ENCODE results near the gene AUTS2.

DNA sequence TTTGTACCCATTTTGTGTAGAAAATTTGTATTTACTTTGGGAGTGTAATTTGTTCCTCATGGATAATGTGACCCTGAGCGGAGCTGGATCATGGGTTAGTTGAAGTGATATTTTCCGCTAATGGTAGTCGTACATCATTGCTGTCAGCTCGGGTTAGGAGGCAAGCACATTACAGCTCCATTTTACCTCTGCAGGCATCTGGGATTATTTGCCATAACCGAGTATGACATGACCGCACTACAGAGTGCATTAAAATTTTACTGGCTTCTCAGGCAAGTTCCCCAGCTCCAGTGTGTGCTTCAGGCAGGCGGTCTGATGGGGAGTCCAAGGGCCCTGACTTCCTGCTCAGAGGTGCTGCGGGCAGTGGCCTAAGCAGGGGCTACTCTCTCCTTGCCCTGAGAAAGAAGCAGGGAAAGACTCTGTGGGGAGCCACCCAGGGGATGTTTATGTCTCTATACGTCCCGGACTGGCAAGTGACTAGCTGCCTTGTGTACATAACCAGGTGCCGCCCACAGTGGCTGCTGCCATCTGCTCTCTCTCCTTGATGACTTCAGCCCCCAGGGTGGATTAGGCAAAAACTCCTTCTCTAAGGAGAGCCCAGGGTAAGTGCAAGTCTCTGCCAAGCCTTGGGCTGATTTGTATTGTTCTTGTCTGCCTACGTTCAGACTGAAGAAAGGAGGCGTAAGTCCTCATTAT lies 848.3 kb downstream of the AUTS2 start:
- TF ChIP-seq, protein P1, sequence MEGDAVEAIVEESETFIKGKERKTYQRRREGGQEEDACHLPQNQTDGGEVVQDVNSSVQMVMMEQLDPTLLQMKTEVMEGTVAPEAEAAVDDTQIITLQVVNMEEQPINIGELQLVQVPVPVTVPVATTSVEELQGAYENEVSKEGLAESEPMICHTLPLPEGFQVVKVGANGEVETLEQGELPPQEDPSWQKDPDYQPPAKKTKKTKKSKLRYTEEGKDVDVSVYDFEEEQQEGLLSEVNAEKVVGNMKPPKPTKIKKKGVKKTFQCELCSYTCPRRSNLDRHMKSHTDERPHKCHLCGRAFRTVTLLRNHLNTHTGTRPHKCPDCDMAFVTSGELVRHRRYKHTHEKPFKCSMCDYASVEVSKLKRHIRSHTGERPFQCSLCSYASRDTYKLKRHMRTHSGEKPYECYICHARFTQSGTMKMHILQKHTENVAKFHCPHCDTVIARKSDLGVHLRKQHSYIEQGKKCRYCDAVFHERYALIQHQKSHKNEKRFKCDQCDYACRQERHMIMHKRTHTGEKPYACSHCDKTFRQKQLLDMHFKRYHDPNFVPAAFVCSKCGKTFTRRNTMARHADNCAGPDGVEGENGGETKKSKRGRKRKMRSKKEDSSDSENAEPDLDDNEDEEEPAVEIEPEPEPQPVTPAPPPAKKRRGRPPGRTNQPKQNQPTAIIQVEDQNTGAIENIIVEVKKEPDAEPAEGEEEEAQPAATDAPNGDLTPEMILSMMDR (IDR thresholded peaks at IDR 0.05) = no peak
- TF ChIP-seq POLR2AphosphoS5 (IDR thresholded peaks at IDR 0.05; ENCODE audit: low read depth, low read length) = no peak
- TF ChIP-seq TCF7L2 (IDR thresholded peaks at IDR 0.05; ENCODE audit: low read depth, low read length) = no peak

Data from Panc1 (cell line).